Ecto neural progenitor cell (in vitro differentiated cells): Measurements from ENCODE around the gene ANKRD6.

Experiments
- DNase-seq: peaks from one replicate; pipeline ENCODE4 v3.0.0-alpha.2; 2018; ENCODE audit warnings: low spot score

The ANKRD6 gene

GRCh38 chr6:89471287-89471867 is 38.4 kb downstream of the ANKRD6 start:
- DNase-seq: no peak

GRCh38 chr6:89475101-89475500 is 42.1 kb downstream of the ANKRD6 start:
- DNase-seq: no peak

DNA sequence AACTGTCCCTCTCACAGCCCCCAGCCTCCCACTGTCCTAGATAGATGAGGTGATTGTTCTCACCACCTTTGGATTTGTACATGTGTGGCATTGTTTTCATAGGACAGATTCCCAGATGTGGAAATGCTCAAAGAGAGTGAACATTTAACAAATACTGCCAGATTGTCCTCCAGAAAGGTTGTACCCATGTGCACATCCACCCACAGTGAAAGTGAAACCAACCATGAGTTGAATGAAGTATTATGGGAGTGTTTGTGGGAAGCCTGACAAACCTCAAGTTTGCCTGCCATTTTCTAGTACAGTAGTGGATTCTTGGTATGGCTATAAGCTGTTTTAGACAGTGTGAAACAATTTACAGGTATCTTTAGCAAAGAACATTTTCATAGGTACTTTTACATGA is 42.7 kb downstream of the ANKRD6 start:
- DNase-seq: no peak

DNA sequence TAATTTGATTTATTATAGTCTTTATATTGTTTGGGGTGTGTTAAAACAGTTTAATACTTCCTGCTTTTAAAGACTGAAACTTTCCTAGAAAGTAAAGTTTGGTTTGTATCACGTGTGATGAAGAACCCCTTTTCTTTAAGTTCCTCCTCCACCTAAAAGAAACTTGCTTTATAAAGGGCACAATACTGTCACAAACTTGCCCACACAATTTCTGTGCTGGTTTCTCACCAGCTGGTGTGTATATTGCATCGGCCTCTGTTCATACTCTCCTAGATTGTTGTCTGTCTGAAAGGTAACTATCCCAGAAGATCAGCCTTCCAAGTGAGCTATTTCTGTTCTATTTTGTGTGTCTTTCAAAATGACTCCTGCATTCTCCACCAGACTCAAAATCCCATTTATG is 46.9 kb downstream of the ANKRD6 start:
- DNase-seq: no peak

- DNase-seq: no peak
Observed at GRCh38 chr6:89481695-89482094, 48.7 kb downstream of the ANKRD6 start.

DNA sequence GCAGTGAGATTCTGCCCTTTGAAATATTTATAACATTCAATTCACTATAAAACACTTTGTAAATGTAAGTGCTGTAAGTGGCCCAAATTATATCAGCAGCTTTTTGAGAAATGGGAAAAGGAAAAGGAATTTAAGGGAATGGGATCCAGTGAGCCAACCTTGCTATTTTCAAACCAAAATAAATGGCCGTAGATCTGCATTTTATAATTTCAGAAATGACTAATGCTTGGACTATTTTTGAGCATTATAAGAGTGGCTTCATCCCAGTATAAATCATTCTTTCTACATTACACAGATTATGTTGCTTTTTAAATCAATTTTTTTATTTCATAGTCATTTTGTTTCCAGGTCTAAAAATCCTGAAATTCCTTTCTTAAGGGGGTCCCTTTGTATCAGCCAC is 49.2 kb downstream of the ANKRD6 start:
- no peak for DNase-seq

GRCh38 chr6:89483111-89483720 is 50.3 kb downstream of the ANKRD6 start:
- peak; percentile 74 for DNase-seq

DNA sequence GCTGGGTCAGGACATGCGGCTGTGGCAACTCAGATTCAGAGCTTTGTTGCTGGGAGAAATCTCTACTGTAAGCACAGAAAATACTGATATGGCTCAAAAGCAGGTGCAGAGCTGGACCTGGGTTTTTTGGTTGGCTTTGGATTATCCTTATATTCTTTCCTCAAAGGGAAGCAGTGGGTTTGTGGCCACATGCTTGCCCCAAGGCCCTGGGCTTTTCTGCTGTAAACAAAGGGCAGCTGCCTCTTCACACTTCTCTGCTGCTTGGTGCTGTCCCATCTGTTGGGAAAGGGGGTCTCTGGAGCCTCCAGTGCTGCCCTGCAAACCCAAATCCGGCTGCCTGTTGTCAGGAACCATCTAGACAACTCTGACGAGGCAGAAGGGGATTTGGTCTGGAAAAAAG is 52.4 kb downstream of the ANKRD6 start:
- no peak for DNase-seq

GRCh38 chr6:89487864-89488263 is 54.9 kb downstream of the ANKRD6 start:
- no peak for DNase-seq

GRCh38 chr6:89488438-89488837 is 55.5 kb downstream of the ANKRD6 start:
- DNase-seq: no peak

- no peak for DNase-seq
Observed at GRCh38 chr6:89489078-89489477, 56.1 kb downstream of the ANKRD6 start.

- no peak for DNase-seq
Observed at GRCh38 chr6:89492025-89492640, 59.2 kb downstream of the ANKRD6 start.

DNA sequence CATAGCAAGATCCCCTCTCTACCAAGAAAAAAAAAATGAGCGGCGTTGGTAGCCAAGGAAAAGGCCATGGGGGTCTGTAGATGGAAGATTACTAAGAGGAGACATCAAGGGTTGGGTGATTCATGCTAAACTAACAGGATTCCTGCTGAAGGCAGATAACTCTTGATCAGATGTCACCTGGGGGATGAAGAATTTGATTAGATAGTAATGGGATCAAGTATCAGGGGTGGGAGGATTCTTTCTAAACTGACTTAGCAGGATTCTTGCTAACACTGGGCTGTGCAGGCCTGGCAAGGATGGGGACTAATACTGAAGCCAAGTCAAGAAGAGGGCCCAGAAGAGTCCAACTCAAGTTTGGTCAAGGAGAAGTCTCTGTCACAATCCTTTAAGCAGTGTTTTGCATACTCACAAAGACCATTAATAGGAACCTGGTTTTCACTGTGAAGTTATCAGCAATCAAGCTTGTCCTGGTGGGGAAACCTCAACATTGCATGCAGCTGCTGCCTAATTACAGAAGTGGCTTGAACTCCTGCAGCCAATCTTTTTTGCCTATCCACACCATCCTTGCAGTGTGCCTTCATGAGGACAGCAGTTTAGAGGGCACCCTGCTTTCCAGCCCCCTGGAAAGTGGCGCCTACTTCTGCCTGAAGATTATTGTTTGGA is 61.3 kb downstream of the ANKRD6 start:
- DNase-seq: no peak

- no peak for DNase-seq
Observed at GRCh38 chr6:89495961-89496535, 63.1 kb downstream of the ANKRD6 start.

- no peak for DNase-seq
Observed at GRCh38 chr6:89500611-89501010, 67.7 kb downstream of the ANKRD6 start.

DNA sequence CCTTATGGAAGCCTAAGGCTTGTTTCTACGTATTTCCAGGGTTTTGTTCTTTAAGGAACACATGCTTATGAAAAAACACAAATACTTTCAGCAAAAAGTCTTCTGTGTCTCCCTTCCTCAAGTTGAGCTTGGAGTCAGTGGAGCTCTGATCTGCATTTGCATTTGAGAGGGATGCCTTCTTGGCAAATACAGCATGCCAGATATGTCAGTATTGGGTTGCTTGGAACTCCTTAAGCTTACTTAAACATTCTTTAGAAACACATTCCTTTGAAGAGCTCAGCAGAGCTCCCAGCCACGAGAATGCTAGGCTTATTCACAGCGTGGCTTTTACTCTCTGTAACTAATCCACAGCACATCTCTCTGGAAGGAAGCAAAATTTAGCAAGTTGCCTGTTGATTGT is 68.3 kb downstream of the ANKRD6 start:
- peak; percentile 65 for DNase-seq

DNA sequence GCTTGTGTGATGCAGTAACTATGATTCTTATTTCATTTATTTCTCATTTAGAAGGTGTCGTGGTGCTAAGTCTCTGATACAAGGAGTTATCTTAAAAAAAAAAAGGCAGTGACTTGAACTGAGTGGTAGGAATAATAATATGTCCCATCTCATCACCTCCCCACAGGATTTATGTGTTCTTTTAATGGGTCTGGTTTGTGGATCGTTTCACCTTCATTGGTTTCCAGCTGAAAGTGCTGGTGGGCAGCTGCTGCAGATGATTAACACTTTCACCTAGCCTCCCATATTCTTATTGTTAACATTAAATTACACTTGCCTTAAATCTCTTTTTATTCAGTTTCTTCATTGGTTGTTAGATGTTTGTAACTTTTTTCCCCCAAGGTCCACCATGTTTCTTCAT is 68.8 kb downstream of the ANKRD6 start:
- no peak for DNase-seq

DNA sequence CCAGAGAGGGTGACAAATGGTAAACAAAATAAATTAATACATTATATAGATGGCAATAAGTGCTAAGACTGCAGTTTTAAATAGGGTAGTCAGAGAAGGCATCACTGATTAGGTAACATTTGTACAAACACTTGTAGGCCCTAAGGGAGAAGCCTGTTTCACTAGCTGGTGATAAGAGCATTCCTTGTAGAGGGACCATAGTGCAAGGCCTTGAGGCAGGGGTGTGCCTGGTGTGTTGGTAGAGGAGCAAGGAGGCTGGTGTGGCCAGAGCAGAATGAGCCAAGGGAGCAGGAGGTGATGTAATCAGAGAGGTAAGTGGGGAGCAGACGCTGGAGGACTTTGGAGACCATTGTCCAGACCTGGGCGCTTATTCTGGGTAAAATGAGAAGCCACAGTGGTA is 70.7 kb downstream of the ANKRD6 start:
- no peak for DNase-seq

DNA sequence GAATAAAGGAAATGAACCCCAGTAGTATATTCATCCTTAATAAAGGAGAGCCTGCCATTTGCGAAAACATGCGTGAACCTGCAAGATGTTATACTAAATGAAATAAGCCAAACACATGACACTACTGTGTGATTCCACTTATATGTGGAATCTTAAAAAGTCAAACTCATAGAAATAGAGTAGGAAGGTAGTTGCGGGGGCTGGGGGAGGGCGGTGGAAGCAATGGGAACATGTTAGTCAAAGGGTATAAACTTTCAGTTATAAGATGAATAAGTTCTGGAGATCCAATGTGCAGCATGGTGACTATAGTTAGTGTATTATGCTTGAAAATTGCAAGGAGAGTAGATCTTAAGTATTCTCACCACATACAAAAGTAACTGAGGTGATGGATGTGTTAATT is 72.9 kb downstream of the ANKRD6 start:
- DNase-seq: no peak

GRCh38 chr6:89506716-89507617 is 74.0 kb downstream of the ANKRD6 start:
- no peak for DNase-seq

GRCh38 chr6:89508755-89509563 is 76.0 kb downstream of the ANKRD6 start:
- no peak for DNase-seq
